Uterus (tissue), 4 donors: ENCODE measurements around the gene SP6. TPM values are rescaled to one million over a fixed set of nuclear protein-coding genes. Genes with fewer than 3 reads are reported as not detected.

Experiments used
- DNase-seq, 2 donors: peaks; one replicate each; pipeline ENCODE4 v3.0.0-alpha.2; 2019 to 2020
- H3K27ac ChIP-seq, 2 donors: fragments of 200-600 bp; sonication (generic); 1 replicate in 1 of 2; 2 replicates in 1 of 2; pipeline ENCODE4 v1.5.1; 2016 to 2018
- H3K27me3 ChIP-seq, 2 donors: fragments of 200-600 bp; sonication (generic); one replicate each; pipeline ENCODE4 v1.5.1; 2018 to 2019; ENCODE audit warnings: control low read depth in 1 of 2
- H3K36me3 ChIP-seq, 2 donors: fragments of 200-600 bp; sonication (generic); one replicate each; pipeline ENCODE4 v1.5.1; 2019; ENCODE audit warnings: control low read depth in 1 of 2
- H3K4me1 ChIP-seq, 2 donors: fragments of 200-600 bp; sonication (generic); one replicate each; pipeline ENCODE4 v1.5.1; 2018 to 2019; ENCODE audit warnings: control low read depth in 1 of 2
- H3K4me3 ChIP-seq, 2 donors: fragments of 200-600 bp; sonication (generic); 1 replicate in 1 of 2; 2 replicates in 1 of 2; pipeline ENCODE4 v1.5.1; 2018 to 2019; ENCODE audit warnings: mild to moderate bottlenecking in 1 of 2
- H3K9me3 ChIP-seq, 2 donors: fragments of 200-600 bp; sonication (generic); one replicate each; pipeline ENCODE4 v1.5.1; 2019; ENCODE audit warnings: control low read depth in 1 of 2
- POLR2A ChIP-seq, 2 donors: fragments of 450-650 bp; IDR thresholded peaks; one replicate each; pipeline ENCODE4 v1.6.1; 2016; ENCODE audit warnings: antibody characterized with exemption in 2 of 2, mild to moderate bottlenecking in 1 of 2, moderate library complexity in 1 of 2
- intact Hi-C: fragments of 100-400 bp; cut with DNase I; formaldehyde crosslinking; loops from one replicate; pipeline ENCODE4 v1.15.1; 2023; ENCODE audit warnings: low total_unique reads
- total RNA-seq, 4 donors: library from RNA; depleted of rRNA in 3 of 4; stranded (reverse); fragments of >200 nt in 3 of 4; gene quantifications; one replicate each; pipeline versions ENCODE4 v1.1.0 to v1.2.4, GENCODE V29; 2014 to 2023
- TF ChIP-seq, protein P1 (sequence below), 4 experiments: fragments of 200-600 bp in 2 of 4; fragments of 450-650 bp in 2 of 4; sonication (generic) in 2 of 4; IDR thresholded peaks; one replicate each; pipeline ENCODE4 v1.5.1; 2016 to 2019; ENCODE audit warnings: antibody characterized with exemption in 4 of 4, mild to moderate bottlenecking in 2 of 4, moderate library complexity in 1 of 4
- donor health status: DM: yes; HTN: yes; CAD: no.

The SP6 gene
- total RNA-seq, 4 donors from 2014 or later, result 1.4 to 1.5 TPM; not detected in 2

DNA sequence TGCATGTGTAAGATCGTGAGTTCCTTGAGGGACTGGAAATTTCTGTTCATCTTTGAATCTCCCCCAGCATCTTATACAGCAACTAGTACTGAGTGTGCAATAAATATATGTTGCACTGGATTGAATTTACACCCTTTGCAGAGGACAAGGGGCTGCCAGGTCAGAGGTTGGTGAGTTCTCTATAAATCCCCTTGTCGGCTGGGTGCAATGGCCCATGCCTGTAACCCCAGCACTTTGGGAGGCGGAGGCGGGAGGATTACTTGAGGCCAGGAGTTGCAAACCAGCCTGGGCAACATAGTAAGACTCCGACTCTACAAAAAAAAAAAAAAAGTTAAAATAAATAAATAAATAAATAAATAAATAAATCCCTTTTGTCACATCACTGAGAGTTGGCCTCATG lies 9.4 kb upstream of the SP6 start:
- intact Hi-C loops, result no loop called here
- peaks cover 0 to 8% of the 10 kb centered on the region in 2 donors for H3K27me3 ChIP-seq

DNA sequence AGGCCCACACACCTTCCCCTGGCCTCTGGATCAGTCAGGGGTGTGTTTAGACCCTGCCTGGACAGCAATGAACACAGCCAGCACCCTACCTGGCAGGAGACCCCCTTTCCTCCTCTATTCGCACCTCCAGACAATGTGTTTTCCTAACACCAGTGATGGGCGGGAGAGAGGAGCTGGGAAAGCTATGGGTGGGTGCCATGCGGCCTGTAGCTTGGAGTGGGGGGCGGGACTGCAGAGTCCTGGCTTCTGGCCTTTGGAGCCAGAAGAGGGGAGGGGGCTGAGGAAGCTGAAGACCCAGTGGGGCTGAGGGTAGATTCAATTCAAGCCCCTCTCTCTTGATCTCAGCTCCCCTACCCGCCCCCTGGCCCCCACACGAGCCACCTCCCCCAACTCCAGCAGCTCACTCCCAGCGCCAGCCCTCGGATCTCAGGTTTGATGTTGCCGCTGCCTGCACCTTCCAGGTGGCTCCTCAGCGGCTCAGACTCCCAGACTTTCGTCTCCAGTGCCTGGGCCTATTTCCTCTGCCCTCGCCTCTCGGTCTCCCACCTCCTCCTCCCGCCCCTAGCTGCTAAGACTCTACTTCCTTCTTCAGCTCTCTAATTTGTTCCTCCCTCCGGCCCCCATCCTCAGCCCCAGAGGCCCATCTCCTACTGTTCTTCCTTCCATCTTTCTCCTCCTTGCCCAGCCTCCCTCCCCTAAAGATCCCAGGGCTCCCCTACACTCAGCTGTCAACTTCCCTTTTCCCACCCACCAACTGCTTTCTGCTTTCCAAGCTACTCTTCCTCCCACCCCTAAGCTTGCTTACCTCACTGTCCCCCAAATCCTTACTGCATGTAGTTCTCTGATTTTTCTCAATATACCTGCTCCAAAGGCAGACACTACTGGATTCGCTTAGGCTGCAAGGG lies 6.8 kb upstream of the SP6 start:
- no peak for DNase-seq
- Histone ChIP-seq H3K4me3 (no peak overlapping the region), H3K36me3 (no peaks in the 10 kb centered on the region), H3K4me1 (no peaks in the 10 kb centered on the region), H3K9me3 (no peaks in the 10 kb centered on the region), H3K27ac (no peak overlapping the region), H3K27me3 (peaks cover 7 to 33% of the 10 kb centered on the region in 2 donors)
- no peak for TF ChIP-seq POLR2A (IDR thresholded peaks at IDR 0.05)
- TF ChIP-seq, protein P1, sequence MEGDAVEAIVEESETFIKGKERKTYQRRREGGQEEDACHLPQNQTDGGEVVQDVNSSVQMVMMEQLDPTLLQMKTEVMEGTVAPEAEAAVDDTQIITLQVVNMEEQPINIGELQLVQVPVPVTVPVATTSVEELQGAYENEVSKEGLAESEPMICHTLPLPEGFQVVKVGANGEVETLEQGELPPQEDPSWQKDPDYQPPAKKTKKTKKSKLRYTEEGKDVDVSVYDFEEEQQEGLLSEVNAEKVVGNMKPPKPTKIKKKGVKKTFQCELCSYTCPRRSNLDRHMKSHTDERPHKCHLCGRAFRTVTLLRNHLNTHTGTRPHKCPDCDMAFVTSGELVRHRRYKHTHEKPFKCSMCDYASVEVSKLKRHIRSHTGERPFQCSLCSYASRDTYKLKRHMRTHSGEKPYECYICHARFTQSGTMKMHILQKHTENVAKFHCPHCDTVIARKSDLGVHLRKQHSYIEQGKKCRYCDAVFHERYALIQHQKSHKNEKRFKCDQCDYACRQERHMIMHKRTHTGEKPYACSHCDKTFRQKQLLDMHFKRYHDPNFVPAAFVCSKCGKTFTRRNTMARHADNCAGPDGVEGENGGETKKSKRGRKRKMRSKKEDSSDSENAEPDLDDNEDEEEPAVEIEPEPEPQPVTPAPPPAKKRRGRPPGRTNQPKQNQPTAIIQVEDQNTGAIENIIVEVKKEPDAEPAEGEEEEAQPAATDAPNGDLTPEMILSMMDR (IDR thresholded peaks at IDR 0.05), result no peak
- intact Hi-C loops, result no loop called here

More for the DNA sequence above, 9.4 kb upstream of the SP6 start:
- no peaks in the 10 kb centered on the region for H3K4me1 ChIP-seq
- TF ChIP-seq POLR2A (IDR thresholded peaks at IDR 0.05), result no peak
- TF ChIP-seq, protein P1 (IDR thresholded peaks at IDR 0.05), result no peak
- no peak overlapping the region for H3K27ac ChIP-seq
- no peak overlapping the region for H3K4me3 ChIP-seq
- no peak for DNase-seq
- no peaks in the 10 kb centered on the region for H3K36me3 ChIP-seq
- no peaks in the 10 kb centered on the region for H3K9me3 ChIP-seq

DNA sequence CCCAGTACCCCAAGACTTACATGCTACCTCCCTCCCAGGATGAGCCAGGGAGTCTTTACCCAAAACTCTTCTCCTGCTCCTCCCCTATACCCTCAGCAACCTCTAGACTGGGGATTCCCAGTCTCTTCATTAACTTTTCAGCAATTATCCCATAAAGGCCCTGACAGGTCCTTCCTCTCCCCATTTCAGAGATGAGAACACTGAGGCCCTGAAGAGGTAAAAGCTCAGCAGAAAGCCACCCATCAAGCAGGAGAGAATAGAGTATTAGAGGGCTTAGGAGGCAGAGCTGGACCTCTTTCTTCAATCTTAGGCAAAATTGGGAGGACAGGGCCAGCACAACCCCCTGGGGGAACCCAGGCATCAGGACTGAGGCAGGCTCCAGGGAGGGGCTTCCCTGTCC lies 5.9 kb upstream of the SP6 start:
- H3K27me3 ChIP-seq, result peaks cover 17 to 43% of the 10 kb centered on the region in 2 donors

DNA sequence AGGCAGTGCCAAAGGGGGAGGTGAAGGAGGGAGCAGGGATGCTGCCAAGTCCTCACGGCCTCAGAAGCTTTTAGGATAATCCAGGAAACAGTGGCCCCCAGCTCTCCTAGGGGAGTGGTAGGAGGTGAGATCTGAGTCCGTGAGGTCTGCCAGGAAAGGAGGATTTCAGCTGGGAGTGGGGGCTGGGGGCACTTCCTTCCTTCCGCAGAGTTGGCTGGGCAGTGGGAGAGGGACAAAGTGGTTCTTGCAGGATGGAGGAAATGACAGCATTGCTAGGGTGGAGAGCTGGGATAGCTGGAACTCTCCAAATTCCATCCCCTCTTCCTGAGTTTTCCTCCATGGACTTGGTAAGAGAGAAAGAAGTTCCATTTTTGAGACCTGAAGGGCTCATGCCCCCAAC lies 4.8 kb upstream of the SP6 start:
- peaks cover 23 to 47% of the 10 kb centered on the region in 2 donors for H3K27me3 ChIP-seq
- no peak overlapping the region for H3K4me3 ChIP-seq
- intact Hi-C loops, result no loop called here

More for the DNA sequence above, 5.9 kb upstream of the SP6 start:
- TF ChIP-seq, protein P1 (IDR thresholded peaks at IDR 0.05), result no peak
- TF ChIP-seq POLR2A (IDR thresholded peaks at IDR 0.05), result no peak
- Histone ChIP-seq H3K4me3 (no peak overlapping the region), H3K4me1 (no peaks in the 10 kb centered on the region), H3K36me3 (no peaks in the 10 kb centered on the region), H3K27ac (no peak overlapping the region), H3K9me3 (no peaks in the 10 kb centered on the region)
- intact Hi-C loops, result no loop called here
- DNase-seq, result no peak

DNA sequence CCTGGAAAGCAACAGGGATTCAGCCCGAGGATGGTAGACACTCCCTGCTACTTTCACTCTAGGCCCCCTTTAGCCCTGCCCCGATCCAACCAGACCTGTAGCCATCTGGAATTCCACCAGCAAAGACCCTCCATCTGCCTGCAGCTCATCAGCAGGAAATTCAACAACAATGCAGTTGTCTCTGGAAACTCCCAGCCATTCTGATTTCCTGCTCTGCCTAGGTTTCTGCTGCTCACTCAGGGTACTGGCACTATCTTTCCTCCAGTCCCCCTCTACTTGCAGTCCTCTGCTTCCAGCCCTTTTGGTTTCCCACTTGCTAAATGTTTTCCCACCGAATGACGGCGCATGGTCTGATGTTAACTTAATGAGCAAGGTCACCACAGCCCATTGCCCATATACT lies 2.7 kb upstream of the SP6 start:
- no peak for DNase-seq
- H3K4me1 ChIP-seq, result peaks cover 0 to 8% of the 10 kb centered on the region in 2 donors
- no peak overlapping the region for H3K4me3 ChIP-seq
- H3K27me3 ChIP-seq, result peaks cover 23 to 44% of the 10 kb centered on the region in 2 donors
- intact Hi-C loops, result no loop called here
- TF ChIP-seq, protein P1 (IDR thresholded peaks at IDR 0.05), result no peak
- no peak for TF ChIP-seq POLR2A (IDR thresholded peaks at IDR 0.05)
- H3K9me3 ChIP-seq, result no peaks in the 10 kb centered on the region
- no peak overlapping the region for H3K27ac ChIP-seq
- H3K36me3 ChIP-seq, result no peaks in the 10 kb centered on the region

More for the DNA sequence above, 4.8 kb upstream of the SP6 start:
- no peaks in the 10 kb centered on the region for H3K36me3 ChIP-seq
- peaks cover 0 to 7% of the 10 kb centered on the region in 2 donors for H3K4me1 ChIP-seq
- no peaks in the 10 kb centered on the region for H3K9me3 ChIP-seq
- H3K27ac ChIP-seq, result no peak overlapping the region
- TF ChIP-seq, protein P1 (IDR thresholded peaks at IDR 0.05), result no peak
- TF ChIP-seq POLR2A (IDR thresholded peaks at IDR 0.05), result no peak
- DNase-seq, result no peak
